Spleen (tissue), 11 donors: ENCODE measurements around the gene URM1. TPM values are rescaled to one million over a fixed set of nuclear protein-coding genes. Genes with fewer than 3 reads are reported as not detected.

Experiments used
- DNase-seq: peaks from one replicate; pipeline ENCODE4 v3.0.0-alpha.2; 2020
- H3K27ac ChIP-seq, 8 donors: fragments of 200-600 bp; sonication (generic) in 7 of 8; 1 replicate in 4 of 8; 2 replicates in 4 of 8; pipeline versions ENCODE4 v1.5.0 to v1.8.0; 2016 to 2021; ENCODE audit warnings: inconsistent platforms in 4 of 8, mild to moderate bottlenecking in 4 of 8, moderate library complexity in 1 of 8
- H3K27me3 ChIP-seq, 7 donors: fragments of 200-600 bp; sonication (generic) in 6 of 7; replicated peaks in 1 of 7; 1 replicate in 4 of 7; 2 replicates in 3 of 7; pipeline versions ENCODE4 v1.5.0 to v1.8.0; 2016 to 2021; ENCODE audit warnings: inconsistent platforms in 3 of 7, mild to moderate bottlenecking in 1 of 7
- H3K36me3 ChIP-seq, 6 donors: fragments of 200-600 bp; sonication (generic) in 5 of 6; 1 replicate in 4 of 6; 2 replicates in 2 of 6; pipeline versions ENCODE4 v1.5.0 to v1.8.0; 2016 to 2021; ENCODE audit warnings: inconsistent platforms in 2 of 6
- H3K4me1 ChIP-seq, 6 donors: fragments of 200-600 bp; sonication (generic) in 5 of 6; 1 replicate in 3 of 6; 2 replicates in 3 of 6; pipeline versions ENCODE4 v1.5.0 to v1.8.0; 2016 to 2021; ENCODE audit warnings: inconsistent platforms in 3 of 6
- H3K4me3 ChIP-seq, 8 donors: fragments of 200-600 bp; sonication (generic) in 7 of 8; 1 replicate in 4 of 8; 2 replicates in 4 of 8; pipeline versions ENCODE4 v1.5.0 to v1.8.0; 2016 to 2021; ENCODE audit warnings: inconsistent platforms in 4 of 8, mild to moderate bottlenecking in 4 of 8, moderate library complexity in 2 of 8
- H3K9me3 ChIP-seq, 8 donors: fragments of 200-600 bp; sonication (generic) in 7 of 8; 1 replicate in 4 of 8; 2 replicates in 4 of 8; pipeline versions ENCODE4 v1.5.0 to v1.8.0; 2016 to 2021; ENCODE audit warnings: inconsistent platforms in 4 of 8
- CTCF ChIP-seq, 11 experiments: fragments of 200-600 bp in 7 of 11; fragments of 450-650 bp in 4 of 11; sonication (generic) in 4 of 11; IDR thresholded peaks in 8 of 11; conservative IDR thresholded peaks in 3 of 11; 1 replicate in 7 of 11; 2 replicates in 4 of 11; pipeline versions ENCODE4 v1.4.0 to v1.8.0; 2016 to 2021; ENCODE audit warnings: antibody characterized with exemption in 11 of 11, inconsistent platforms in 4 of 11, mild to moderate bottlenecking in 1 of 11
- POLR2A ChIP-seq, 3 donors: fragments of 450-650 bp; IDR thresholded peaks; one replicate each; pipeline ENCODE4 v1.5.1; 2017; ENCODE audit warnings: antibody characterized with exemption in 3 of 3, mild to moderate bottlenecking in 1 of 3
- POLR2AphosphoS5 ChIP-seq, 3 donors: sonication (generic); formaldehyde crosslinking; IDR thresholded peaks; one replicate each; pipeline ENCODE4 v1.5.1; 2017; ENCODE audit warnings: antibody characterized with exemption in 3 of 3
- WGBS, 5 donors: extraction: QIAGEN DNeasy Blood & Tissue Kit in 3 of 5; methylation state at CpG; one replicate each; pipeline versions ENCODE4 v1.1.5 to v1.1.7; 2013 to 2018; 5-methylcytosine and 5-hydroxymethylcytosine counted together
- intact Hi-C: fragments of 100-400 bp; cut with DNase I; formaldehyde crosslinking; loops from one replicate; pipeline ENCODE4 v1.15.0; 2023; ENCODE audit warnings: low total_unique reads
- polyA plus RNA-seq, 3 donors: library from polyadenylated mRNA; stranded (reverse); fragments of 200-250 nt; gene quantifications; one replicate each; pipeline ENCODE4 v1.2.1, GENCODE V29; 2013
- total RNA-seq, 7 donors: library from RNA; depleted of rRNA in 3 of 7; stranded (reverse); fragments of >200 nt in 3 of 7; fragmentation: NEBNext Ultra II Directional in 4 of 7; extraction: Animal tissue kit (Norgen Biotek cat#: 25700) in 4 of 7; gene quantifications; one replicate each; pipeline versions ENCODE4 v1.1.0 to v1.2.1, GENCODE V29; 2016 to 2021
- donor health status: healthy with polysubstance abuse.
- donor health status: DM: no; HTN: no; CAD: no; lungs with moderate emphysema.
- donor health status: DM: no; HTN: no; CAD: no.
- donor health status: Bipolar disorder and iron deficiency.
- donor health status: healthy.
- donor health status: DM: no; HTN: no; CAD: no.
- donor health status: DM: yes; HTN: yes; CAD: no.

The URM1 gene
- total and polyA plus RNA-seq, 10 donors = 28.1 to 58.1 (median 45.8) TPM

DNA sequence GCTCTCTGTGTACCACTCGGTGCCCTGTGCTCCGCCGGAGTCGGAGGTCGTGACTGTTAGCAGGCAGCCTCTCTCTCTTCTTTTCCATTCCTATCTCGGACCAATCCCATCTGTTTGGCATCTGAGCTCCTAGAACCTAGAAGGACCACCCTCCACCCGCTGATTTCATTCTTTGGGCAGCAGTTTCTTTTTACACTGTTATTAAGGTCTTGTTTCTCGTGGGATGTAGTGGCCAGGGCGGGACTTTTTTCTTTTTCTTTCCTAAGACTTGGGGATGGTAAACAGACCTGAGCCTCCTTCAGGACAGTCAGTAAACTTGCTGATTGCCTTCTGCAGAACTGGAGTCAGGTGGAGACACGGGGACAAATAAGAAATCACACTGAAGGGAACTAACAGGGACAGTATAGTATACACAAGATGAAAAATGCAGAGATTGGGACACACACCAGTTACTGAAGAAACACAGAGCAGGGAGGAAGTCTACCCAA, 500 bp downstream of the URM1 start:
- intact Hi-C loops = no loop called here
- peak overlapping the region; percentile 73 to 94 (median 92) for H3K27ac ChIP-seq
- WGBS, 5 donors = 0 to 1% (median 0%) methylated on average over 10 of the region's 10 CpGs
- H3K4me1 ChIP-seq = peaks cover 17 to 63% (median 38%) of the 10 kb centered on the region in 6 donors
- H3K27me3 ChIP-seq = no peaks in the 10 kb centered on the region
- DNase-seq = no peak
- TF ChIP-seq POLR2A (IDR thresholded peaks at IDR 0.05) (no peak), POLR2AphosphoS5 (IDR thresholded peaks at IDR 0.05) (no peak), CTCF (IDR thresholded peaks at IDR 0.05 in 8 of 11, conservative IDR thresholded peaks at IDR 0.05 in 3 of 11) (no peak)
- H3K4me3 ChIP-seq = peak overlapping the region; percentile 85 to 97 (median 88)
- peaks cover 0 to 43% (median 10%) of the 10 kb centered on the region in 6 donors for H3K36me3 ChIP-seq
- no peaks in the 10 kb centered on the region for H3K9me3 ChIP-seq

DNA sequence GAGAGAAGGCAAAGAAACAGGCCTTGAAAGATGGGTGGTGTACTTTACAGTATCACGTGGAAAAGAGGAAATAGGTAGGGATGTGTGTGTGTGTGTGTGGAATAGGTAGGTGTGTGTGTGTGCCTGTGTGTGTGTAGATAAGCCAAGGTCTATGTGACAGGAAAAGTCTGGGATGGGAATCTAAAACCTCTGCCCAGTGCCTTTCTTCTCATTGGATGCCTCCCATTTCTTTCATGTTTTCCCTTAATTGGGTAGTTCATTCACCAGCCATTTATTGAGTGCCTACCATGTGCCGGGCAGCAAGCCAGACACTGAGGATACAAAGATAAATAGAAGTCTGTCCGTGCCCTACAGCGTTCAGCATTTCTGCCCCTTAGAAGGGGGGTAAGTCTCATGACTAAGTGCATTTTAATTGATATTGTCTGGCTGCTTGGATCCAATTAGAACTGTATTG, 1.0 kb downstream of the URM1 start:
- WGBS, 5 donors = 21 to 37% (median 22%) methylated on average over 4 of the region's 4 CpGs
- H3K4me3 ChIP-seq = peak overlapping the region; percentile 85 to 97 (median 88)
- DNase-seq = no peak
- TF ChIP-seq POLR2AphosphoS5 (IDR thresholded peaks at IDR 0.05) (peak in 1 of 3 donors; percentile 59), POLR2A (IDR thresholded peaks at IDR 0.05) (no peak)
- H3K27me3 ChIP-seq = no peaks in the 10 kb centered on the region
- intact Hi-C loops = no loop called here
- peaks cover 17 to 63% (median 38%) of the 10 kb centered on the region in 6 donors for H3K4me1 ChIP-seq
- peaks cover 0 to 46% (median 10%) of the 10 kb centered on the region in 6 donors for H3K36me3 ChIP-seq
- peak overlapping the region in 6 of 8 donors; percentile 20 to 94 (median 94) for H3K27ac ChIP-seq
- H3K9me3 ChIP-seq = no peaks in the 10 kb centered on the region

DNA sequence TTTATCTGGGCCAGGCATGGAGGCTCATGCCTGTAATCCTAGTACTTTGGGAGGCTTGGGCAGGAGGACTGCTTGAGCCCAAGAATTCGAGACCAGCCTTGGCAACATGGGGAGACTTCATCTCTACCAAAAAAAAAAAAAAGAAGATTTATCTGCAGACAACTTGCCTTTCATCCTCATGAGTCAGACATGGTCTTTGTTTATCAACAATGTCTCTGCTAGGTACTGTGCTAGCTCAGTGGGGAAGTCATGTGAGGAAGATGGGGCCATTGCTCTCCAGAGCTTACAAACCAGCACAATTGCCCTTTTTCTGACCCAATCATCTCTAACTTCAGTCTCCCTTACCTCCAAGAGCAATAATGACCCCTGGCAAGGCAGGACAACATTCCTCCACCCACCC, 1.6 kb downstream of the URM1 start:
- H3K9me3 ChIP-seq = no peaks in the 10 kb centered on the region
- 78 to 100% (median 100%) methylated on average over 1 of the region's 1 CpG for WGBS, 5 donors
- peaks cover 0 to 52% (median 11%) of the 10 kb centered on the region in 6 donors for H3K36me3 ChIP-seq
- no peak for TF ChIP-seq POLR2AphosphoS5 (IDR thresholded peaks at IDR 0.05)
- TF ChIP-seq CTCF (IDR thresholded peaks at IDR 0.05 in 8 of 11, conservative IDR thresholded peaks at IDR 0.05 in 3 of 11) = no peak
- no peak for TF ChIP-seq POLR2A (IDR thresholded peaks at IDR 0.05)
- peak overlapping the region in 2 of 8 donors; percentile 89 to 91 for H3K4me3 ChIP-seq
- no peaks in the 10 kb centered on the region for H3K27me3 ChIP-seq
- no peak for DNase-seq
- H3K4me1 ChIP-seq = peaks cover 17 to 63% (median 38%) of the 10 kb centered on the region in 6 donors
- intact Hi-C loops = no loop called here
- H3K27ac ChIP-seq = peak overlapping the region in 6 of 8 donors; percentile 20 to 94 (median 94)

DNA sequence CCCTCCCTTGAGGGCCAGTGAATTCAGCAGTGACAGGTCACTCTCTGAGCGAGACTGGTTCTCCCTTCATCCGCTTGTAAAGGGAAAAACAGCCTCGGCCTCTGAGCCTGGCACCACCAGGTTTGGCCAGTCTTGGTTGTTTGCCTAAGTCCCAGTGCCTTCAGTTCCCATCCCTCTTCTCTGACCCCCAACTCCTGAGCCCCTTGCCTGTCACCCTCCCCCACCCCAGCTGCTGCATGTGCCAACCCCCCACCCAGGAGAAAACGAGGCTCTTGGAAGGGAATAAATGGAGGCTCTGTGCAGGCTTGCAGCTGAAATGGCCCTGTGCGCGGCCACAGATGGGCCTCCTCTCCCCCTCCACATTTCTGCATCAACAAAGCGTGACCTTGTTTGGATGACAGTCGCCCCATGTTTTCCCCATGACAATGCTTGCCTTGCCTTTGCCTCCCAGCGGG, 3.1 kb downstream of the URM1 start:
- no peak for DNase-seq
- Histone ChIP-seq H3K4me3 (no peak overlapping the region), H3K27ac (peak overlapping the region in 2 of 8 donors; percentile 93 to 94), H3K9me3 (no peaks in the 10 kb centered on the region), H3K36me3 (peaks cover 0 to 66% (median 26%) of the 10 kb centered on the region in 6 donors), H3K27me3 (no peaks in the 10 kb centered on the region), H3K4me1 (peaks cover 17 to 63% (median 38%) of the 10 kb centered on the region in 6 donors)
- intact Hi-C loops = no loop called here
- WGBS, 5 donors = 86 to 96% (median 93%) methylated on average over 6 to 9 of the region's 9 CpGs
- TF ChIP-seq CTCF (IDR thresholded peaks at IDR 0.05 in 8 of 11, conservative IDR thresholded peaks at IDR 0.05 in 3 of 11) (no peak), POLR2A (IDR thresholded peaks at IDR 0.05) (no peak), POLR2AphosphoS5 (IDR thresholded peaks at IDR 0.05) (no peak)
